Trophoblast cell (in vitro differentiated cells and primary cell): ENCODE data around the gene SLC22A16.

ENCODE experiments used
- DNase-seq, 2 donors: peaks; one replicate each; pipeline ENCODE4 v3.0.0-alpha.2; 2016
- H2AFZ ChIP-seq: 2 replicates; pipeline ENCODE4 v1.6.1; 2013; ENCODE audit warnings: low read length, moderate library complexity, mild to moderate bottlenecking; ENCODE audit not compliant: insufficient read depth, poor library complexity
- H2AK5ac ChIP-seq: 2 replicates; pipeline ENCODE4 v1.6.1; 2013; ENCODE audit warnings: mild to moderate bottlenecking, low read length
- H2BK120ac ChIP-seq: 2 replicates; pipeline ENCODE4 v1.6.1; 2013; ENCODE audit warnings: low read length, mild to moderate bottlenecking, moderate library complexity; ENCODE audit not compliant: insufficient read depth, poor library complexity
- H2BK12ac ChIP-seq: 2 replicates; pipeline ENCODE4 v1.6.1; 2013; ENCODE audit warnings: mild to moderate bottlenecking, low read length, moderate library complexity
- H2BK5ac ChIP-seq: 2 replicates; pipeline ENCODE4 v1.6.1; 2013; ENCODE audit warnings: low read length, low read depth, moderate library complexity, mild to moderate bottlenecking; ENCODE audit not compliant: poor library complexity
- H3K14ac ChIP-seq: 2 replicates; pipeline ENCODE4 v1.6.1; 2013; ENCODE audit warnings: mild to moderate bottlenecking, low read length
- H3K18ac ChIP-seq: 2 replicates; pipeline ENCODE4 v1.6.1; 2013; ENCODE audit warnings: mild to moderate bottlenecking, low read length
- H3K23ac ChIP-seq: 2 replicates; pipeline ENCODE4 v1.6.1; 2013; ENCODE audit warnings: low read length
- H3K27ac ChIP-seq: 2 replicates; pipeline ENCODE4 v1.5.1; 2013; ENCODE audit warnings: low read depth, mild to moderate bottlenecking, inconsistent platforms, low read length, moderate library complexity
- H3K27me3 ChIP-seq: 2 replicates; pipeline ENCODE4 v1.6.1; 2013; ENCODE audit warnings: inconsistent platforms, mild to moderate bottlenecking, low read length, moderate library complexity; ENCODE audit not compliant: insufficient read depth
- H3K36me3 ChIP-seq, 2 experiments: 1 replicate in 1 of 2; 2 replicates in 1 of 2; pipeline ENCODE4 v1.6.1; 2013; ENCODE audit warnings: low read length in 2 of 2, mild to moderate bottlenecking in 2 of 2, moderate library complexity in 1 of 2; ENCODE audit not compliant: insufficient read depth in 2 of 2, control insufficient read depth in 1 of 2
- H3K4ac ChIP-seq: 2 replicates; pipeline ENCODE4 v1.6.1; 2013; ENCODE audit warnings: low read depth, mild to moderate bottlenecking, low read length, moderate library complexity
- H3K4me1 ChIP-seq, 2 experiments: 1 replicate in 1 of 2; 2 replicates in 1 of 2; pipeline ENCODE4 v1.6.1; 2013; ENCODE audit warnings: low read length in 2 of 2, mild to moderate bottlenecking in 2 of 2, moderate library complexity in 1 of 2; ENCODE audit not compliant: insufficient read depth in 2 of 2, control insufficient read depth in 1 of 2
- H3K4me2 ChIP-seq: 2 replicates; pipeline ENCODE4 v1.6.1; 2013; ENCODE audit warnings: inconsistent platforms, mild to moderate bottlenecking, low read length, moderate library complexity
- H3K4me3 ChIP-seq: 2 replicates; pipeline ENCODE4 v1.5.1; 2013; ENCODE audit warnings: mild to moderate bottlenecking, low read depth, low read length, inconsistent platforms
- H3K79me1 ChIP-seq: one replicate; pipeline ENCODE4 v1.6.1; 2013; ENCODE audit warnings: low read length
- H3K79me2 ChIP-seq: 2 replicates; pipeline ENCODE4 v1.6.1; 2013; ENCODE audit warnings: low read length, mild to moderate bottlenecking; ENCODE audit not compliant: control insufficient read depth, insufficient read depth, poor library complexity
- H3K9ac ChIP-seq: 2 replicates; pipeline ENCODE4 v1.6.1; 2013; ENCODE audit warnings: mild to moderate bottlenecking, low read length
- H3K9me3 ChIP-seq: 2 replicates; pipeline ENCODE4 v1.6.1; 2013; ENCODE audit warnings: low read depth, mild to moderate bottlenecking, control low read depth, inconsistent platforms, low read length; ENCODE audit not compliant: insufficient read depth
- H4K12ac ChIP-seq: 2 replicates; pipeline ENCODE4 v1.6.1; 2013; ENCODE audit warnings: low read depth, mild to moderate bottlenecking, low read length, moderate library complexity
- H4K8ac ChIP-seq: 2 replicates; pipeline ENCODE4 v1.6.1; 2013; ENCODE audit warnings: low read depth, mild to moderate bottlenecking, low read length, moderate library complexity
- H4K91ac ChIP-seq: one replicate; pipeline ENCODE4 v1.6.1; 2013; ENCODE audit warnings: low read depth, mild to moderate bottlenecking, low read length, moderate library complexity
- WGBS: extraction: QIAGEN DNeasy Blood & Tissue Kit; methylation state at CpG from one replicate; pipeline ENCODE4 v1.1.7; 2013; ENCODE audit warnings: missing lambda C conversion rate; ENCODE audit not compliant: insufficient read length, insufficient coverage; ENCODE audit errors: extremely low coverage; 5-methylcytosine and 5-hydroxymethylcytosine counted together

SLC22A16 gene

DNA sequence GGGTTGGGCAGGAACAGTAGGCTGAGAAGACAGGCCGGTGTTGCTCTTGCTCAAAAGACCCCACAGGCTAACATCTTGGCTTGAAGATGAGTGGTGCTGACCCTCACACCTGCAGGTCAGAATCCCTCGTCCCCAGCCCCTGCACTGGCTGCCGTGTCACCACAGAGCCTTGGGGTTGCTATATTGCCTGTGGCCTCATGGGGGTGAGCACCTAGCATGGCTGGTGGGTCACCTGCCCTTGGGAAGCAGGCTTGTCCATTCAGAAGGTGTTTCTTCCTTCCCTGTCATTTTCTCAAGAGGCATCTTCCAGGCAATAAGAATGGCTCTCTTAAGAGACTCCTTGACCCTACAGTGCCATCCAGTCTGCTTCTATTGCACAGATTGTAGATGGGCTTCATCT, 7.7 kb downstream of the SLC22A16 start:
- no peak overlapping the region for H3K4ac ChIP-seq
- H2AK5ac ChIP-seq = no peak overlapping the region
- H4K8ac ChIP-seq = no peak overlapping the region
- H3K27me3 ChIP-seq = no peaks in the 10 kb centered on the region
- H3K4me2 ChIP-seq = no peak overlapping the region
- no peak overlapping the region for H4K91ac ChIP-seq
- H3K79me2 ChIP-seq = no peaks in the 10 kb centered on the region
- H3K4me1 ChIP-seq = no peaks in the 10 kb centered on the region
- H2BK5ac ChIP-seq = no peak overlapping the region
- H3K23ac ChIP-seq = no peak overlapping the region
- no peaks in the 10 kb centered on the region for H3K79me1 ChIP-seq
- no peak overlapping the region for H2AFZ ChIP-seq
- no peaks in the 10 kb centered on the region for H3K36me3 ChIP-seq
- no CpG with 5 or more reads among the region's 3 CpGs for WGBS
- no peak overlapping the region for H3K9ac ChIP-seq
- DNase-seq = no peak
- peaks cover 1% of the 10 kb centered on the region for H3K9me3 ChIP-seq
- no peak overlapping the region for H4K12ac ChIP-seq
- no peak overlapping the region for H3K14ac ChIP-seq
- H2BK12ac ChIP-seq = no peak overlapping the region
- no peak overlapping the region for H3K18ac ChIP-seq
- H3K27ac ChIP-seq = no peak overlapping the region
- H2BK120ac ChIP-seq = no peak overlapping the region
- H3K4me3 ChIP-seq = no peak overlapping the region

DNA sequence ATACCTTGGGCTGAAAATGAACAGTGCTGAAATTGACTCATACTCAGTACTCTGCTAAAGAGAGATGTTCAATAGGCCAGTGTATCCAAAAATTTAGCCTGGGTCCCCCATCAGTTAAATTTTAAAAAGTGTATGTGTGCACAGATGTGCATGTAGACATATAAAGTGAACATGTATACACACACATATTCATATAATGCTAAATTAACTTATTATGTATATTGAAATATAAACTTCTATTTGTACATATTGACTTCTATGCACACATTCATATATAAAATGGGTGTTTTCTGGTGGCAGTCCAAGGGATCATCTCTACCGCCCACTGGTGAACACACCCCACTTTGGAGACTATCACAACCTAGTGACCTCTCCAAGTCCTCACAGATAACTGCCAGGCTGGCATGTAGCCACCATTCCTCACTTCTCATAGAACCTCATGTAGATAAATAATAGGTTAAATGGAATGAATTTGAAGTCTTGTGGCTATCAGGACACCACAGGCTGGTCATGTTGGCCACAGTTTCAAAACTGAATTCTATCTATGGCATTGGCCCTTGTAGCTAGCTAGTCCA, 8.8 kb downstream of the SLC22A16 start:
- Histone ChIP-seq H3K9me3 (peaks cover 1% of the 10 kb centered on the region), H2BK120ac (no peak overlapping the region), H3K79me1 (no peaks in the 10 kb centered on the region), H3K4me1 (no peaks in the 10 kb centered on the region), H4K12ac (no peak overlapping the region), H2AFZ (no peak overlapping the region), H3K27ac (no peak overlapping the region), H3K14ac (no peak overlapping the region), H3K79me2 (no peaks in the 10 kb centered on the region), H3K36me3 (no peaks in the 10 kb centered on the region), H2AK5ac (no peak overlapping the region), H3K18ac (no peak overlapping the region), H4K8ac (no peak overlapping the region), H2BK12ac (no peak overlapping the region), H3K4me2 (no peak overlapping the region), H3K4ac (no peak overlapping the region), H3K4me3 (no peak overlapping the region), H3K9ac (no peak overlapping the region), H4K91ac (no peak overlapping the region), H3K27me3 (no peaks in the 10 kb centered on the region), H3K23ac (no peak overlapping the region), H2BK5ac (no peak overlapping the region)
- no peak for DNase-seq
- no CpG with 5 or more reads among the region's 1 CpG for WGBS

DNA sequence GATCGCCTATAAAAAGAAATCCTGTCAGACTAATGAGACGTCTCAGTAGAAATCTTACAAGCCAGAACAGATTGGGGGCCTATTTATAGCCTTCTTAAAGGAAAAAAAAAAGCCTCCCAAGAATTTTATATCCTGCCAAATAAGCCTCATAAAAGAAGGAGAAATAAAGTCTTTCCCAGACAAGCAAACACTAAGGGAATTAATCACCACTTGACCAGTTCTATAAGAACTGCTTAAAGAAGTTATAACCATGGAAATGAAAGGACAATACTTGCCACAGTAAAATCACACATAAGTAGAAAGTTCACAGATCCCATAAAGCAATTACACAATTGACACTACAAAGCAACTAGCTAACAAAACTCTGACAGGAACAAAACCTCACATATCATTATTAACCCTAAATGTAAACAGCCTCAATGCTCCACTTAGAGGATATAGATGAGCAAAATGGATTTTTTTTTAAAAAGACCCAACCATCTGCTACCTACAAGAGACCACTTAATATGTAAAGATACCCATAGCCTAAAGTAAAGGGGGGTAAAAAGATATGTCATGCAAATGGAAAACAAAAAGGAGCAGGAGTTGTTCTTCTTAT, 13.4 kb downstream of the SLC22A16 start:
- no peak for DNase-seq
- Histone ChIP-seq H3K4me3 (no peak overlapping the region), H2AK5ac (no peak overlapping the region), H4K91ac (no peak overlapping the region), H3K4me1 (no peaks in the 10 kb centered on the region), H3K4ac (no peak overlapping the region), H4K12ac (no peak overlapping the region), H3K14ac (no peak overlapping the region), H2BK5ac (no peak overlapping the region), H2BK120ac (no peak overlapping the region), H3K18ac (no peak overlapping the region), H4K8ac (no peak overlapping the region), H3K79me1 (no peaks in the 10 kb centered on the region), H3K9me3 (no peaks in the 10 kb centered on the region), H3K79me2 (no peaks in the 10 kb centered on the region), H3K36me3 (no peaks in the 10 kb centered on the region), H3K9ac (no peak overlapping the region), H3K23ac (no peak overlapping the region), H2BK12ac (no peak overlapping the region), H2AFZ (no peak overlapping the region), H3K27me3 (no peaks in the 10 kb centered on the region), H3K27ac (no peak overlapping the region), H3K4me2 (no peak overlapping the region)
- no CpG with 5 or more reads among the region's 2 CpGs for WGBS

DNA sequence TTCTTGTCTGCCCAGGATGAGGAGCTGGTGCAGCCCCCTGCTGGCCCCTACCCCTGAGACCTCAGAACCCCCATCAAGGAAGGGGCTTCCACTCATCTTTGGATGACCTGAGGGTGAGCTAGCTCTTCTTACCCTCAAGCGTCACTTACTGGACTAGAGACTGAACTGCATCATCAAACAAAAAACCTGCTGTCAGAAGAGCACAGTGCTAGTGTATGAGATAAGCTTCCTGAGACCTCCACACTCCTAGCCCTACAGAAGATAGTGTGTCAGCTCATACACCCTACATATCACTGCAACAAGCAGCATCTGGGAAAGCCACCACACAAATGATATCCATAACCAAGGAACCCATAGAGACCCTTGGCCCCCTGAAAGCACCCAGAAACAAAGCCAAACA, 15.0 kb downstream of the SLC22A16 start:
- Histone ChIP-seq H2BK120ac (no peak overlapping the region), H4K8ac (no peak overlapping the region), H3K9ac (no peak overlapping the region), H2AK5ac (no peak overlapping the region), H2BK12ac (no peak overlapping the region), H2BK5ac (no peak overlapping the region), H3K79me1 (no peaks in the 10 kb centered on the region), H3K18ac (no peak overlapping the region), H3K27me3 (no peaks in the 10 kb centered on the region), H3K36me3 (no peaks in the 10 kb centered on the region), H3K23ac (no peak overlapping the region), H3K4me1 (peaks cover 0 to 1% of the 10 kb centered on the region in 2 experiments), H3K79me2 (no peaks in the 10 kb centered on the region), H3K4me3 (no peak overlapping the region), H3K14ac (no peak overlapping the region), H3K27ac (no peak overlapping the region), H3K4ac (no peak overlapping the region), H3K4me2 (no peak overlapping the region), H3K9me3 (peaks cover 2% of the 10 kb centered on the region), H4K12ac (no peak overlapping the region), H2AFZ (no peak overlapping the region), H4K91ac (no peak overlapping the region)
- WGBS = no CpG with 5 or more reads among the region's 1 CpG
- no peak for DNase-seq
